ENCODE data around the gene GPR63.

Gene GPR63

DNA sequence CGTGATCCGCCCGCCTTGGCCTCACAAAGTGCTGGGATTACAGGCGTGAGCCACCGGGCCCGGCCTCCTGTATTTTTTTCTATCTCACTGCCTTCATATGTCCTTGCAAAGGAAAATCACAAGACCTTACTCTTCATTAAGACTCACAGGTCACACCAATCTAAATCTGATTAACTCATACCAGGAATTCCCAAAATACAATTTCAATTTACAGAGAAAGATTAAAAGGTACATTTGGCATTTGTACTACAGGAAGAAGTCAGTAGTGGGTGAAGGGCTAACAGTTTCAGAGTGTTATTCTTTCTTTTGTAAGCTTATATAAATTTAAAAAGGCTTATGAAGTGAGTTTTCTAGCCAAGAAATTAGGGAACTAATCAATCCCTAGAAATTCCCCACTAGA lies 87.4 kb downstream of the GPR63 start:
- TF ChIP-seq SIN3A (IDR thresholded peaks at IDR 0.05; ENCODE audit: borderline replicate concordance, insufficient read depth, low read length), result no peak
- no peak for TF ChIP-seq FOXP2 (optimal IDR thresholded peaks at IDR 0.05; ENCODE audit: borderline replicate concordance, extremely low read depth, extremely low read length, insufficient read depth)
- TF ChIP-seq POLR2AphosphoS5 (IDR thresholded peaks at IDR 0.05; ENCODE audit: low read depth, low read length), result no peak
- no peak for TF ChIP-seq TAF1 (IDR thresholded peaks at IDR 0.05; ENCODE audit: borderline replicate concordance, insufficient read depth, low read length)
- TF ChIP-seq, protein P1, sequence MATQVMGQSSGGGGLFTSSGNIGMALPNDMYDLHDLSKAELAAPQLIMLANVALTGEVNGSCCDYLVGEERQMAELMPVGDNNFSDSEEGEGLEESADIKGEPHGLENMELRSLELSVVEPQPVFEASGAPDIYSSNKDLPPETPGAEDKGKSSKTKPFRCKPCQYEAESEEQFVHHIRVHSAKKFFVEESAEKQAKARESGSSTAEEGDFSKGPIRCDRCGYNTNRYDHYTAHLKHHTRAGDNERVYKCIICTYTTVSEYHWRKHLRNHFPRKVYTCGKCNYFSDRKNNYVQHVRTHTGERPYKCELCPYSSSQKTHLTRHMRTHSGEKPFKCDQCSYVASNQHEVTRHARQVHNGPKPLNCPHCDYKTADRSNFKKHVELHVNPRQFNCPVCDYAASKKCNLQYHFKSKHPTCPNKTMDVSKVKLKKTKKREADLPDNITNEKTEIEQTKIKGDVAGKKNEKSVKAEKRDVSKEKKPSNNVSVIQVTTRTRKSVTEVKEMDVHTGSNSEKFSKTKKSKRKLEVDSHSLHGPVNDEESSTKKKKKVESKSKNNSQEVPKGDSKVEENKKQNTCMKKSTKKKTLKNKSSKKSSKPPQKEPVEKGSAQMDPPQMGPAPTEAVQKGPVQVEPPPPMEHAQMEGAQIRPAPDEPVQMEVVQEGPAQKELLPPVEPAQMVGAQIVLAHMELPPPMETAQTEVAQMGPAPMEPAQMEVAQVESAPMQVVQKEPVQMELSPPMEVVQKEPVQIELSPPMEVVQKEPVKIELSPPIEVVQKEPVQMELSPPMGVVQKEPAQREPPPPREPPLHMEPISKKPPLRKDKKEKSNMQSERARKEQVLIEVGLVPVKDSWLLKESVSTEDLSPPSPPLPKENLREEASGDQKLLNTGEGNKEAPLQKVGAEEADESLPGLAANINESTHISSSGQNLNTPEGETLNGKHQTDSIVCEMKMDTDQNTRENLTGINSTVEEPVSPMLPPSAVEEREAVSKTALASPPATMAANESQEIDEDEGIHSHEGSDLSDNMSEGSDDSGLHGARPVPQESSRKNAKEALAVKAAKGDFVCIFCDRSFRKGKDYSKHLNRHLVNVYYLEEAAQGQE (IDR thresholded peaks at IDR 0.05; ENCODE audit: insufficient read depth in 1 of 2, low read depth in 2 of 2, low read length in 2 of 2), result no peak

All from PFSK-1 (cell line).